Measurements from ENCODE around the gene ACSL1. TPM values are rescaled to one million over a fixed set of nuclear protein-coding genes. Genes with fewer than 3 reads are reported as not detected.

ACSL1 gene
- total and polyA plus RNA-seq, 2 experiments from 2014 or later, result 6.2 to 13.1 TPM

DNA sequence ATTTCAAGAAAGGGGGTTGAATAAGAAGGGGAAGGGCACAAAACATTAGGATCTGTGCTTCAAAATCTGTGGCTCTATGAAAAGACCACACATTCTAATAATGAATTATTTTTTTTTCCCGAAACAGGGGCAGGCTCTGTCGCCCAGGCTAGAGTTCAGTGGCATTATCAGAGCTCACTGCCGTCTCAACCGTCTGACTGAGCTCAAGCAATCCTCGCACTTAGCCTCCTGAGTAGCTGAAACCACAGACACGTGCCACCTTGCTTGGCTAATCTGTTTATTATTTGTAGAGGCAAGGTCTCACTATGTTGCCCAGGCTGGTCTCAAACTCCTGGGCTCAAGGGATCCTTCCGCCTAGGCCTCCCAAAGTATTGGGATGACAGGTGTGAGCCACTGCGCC, 33.4 kb downstream of the ACSL1 start:
- H4K20me1 ChIP-seq (replicated peaks; ENCODE audit: insufficient read depth), result no peaks in the 10 kb centered on the region
- no peak overlapping the region for H3K4me2 ChIP-seq
- peaks cover 13% of the 10 kb centered on the region for H3K4me1 ChIP-seq (ENCODE audit: insufficient read depth)
- no peak for DNase-seq (ENCODE audit: low spot score)
- no peak for TF ChIP-seq NANOG (IDR thresholded peaks at IDR 0.05; ENCODE audit: borderline replicate concordance)
- no peak for TF ChIP-seq CREB1 (CRISPR knock-in tag; IDR thresholded peaks at IDR 0.05; ENCODE audit: low read depth)
- no peak for TF ChIP-seq JUNB (IDR thresholded peaks at IDR 0.05; ENCODE audit: unreplicated experiment)
- TF ChIP-seq ZNF462 (CRISPR knock-in tag; IDR thresholded peaks at IDR 0.05), result no peak
- TF ChIP-seq STAT1 (IDR thresholded peaks at IDR 0.05; ENCODE audit: unreplicated experiment), result no peak
- no peak for TF ChIP-seq ETS1 (IDR thresholded peaks at IDR 0.05)
- TF ChIP-seq EZH2 (IDR thresholded peaks at IDR 0.05; ENCODE audit: low read depth, unreplicated experiment), result no peak
- no peak for TF ChIP-seq POLR2AphosphoS5 (IDR thresholded peaks at IDR 0.05; ENCODE audit: low read depth)
- TF ChIP-seq, protein P1, sequence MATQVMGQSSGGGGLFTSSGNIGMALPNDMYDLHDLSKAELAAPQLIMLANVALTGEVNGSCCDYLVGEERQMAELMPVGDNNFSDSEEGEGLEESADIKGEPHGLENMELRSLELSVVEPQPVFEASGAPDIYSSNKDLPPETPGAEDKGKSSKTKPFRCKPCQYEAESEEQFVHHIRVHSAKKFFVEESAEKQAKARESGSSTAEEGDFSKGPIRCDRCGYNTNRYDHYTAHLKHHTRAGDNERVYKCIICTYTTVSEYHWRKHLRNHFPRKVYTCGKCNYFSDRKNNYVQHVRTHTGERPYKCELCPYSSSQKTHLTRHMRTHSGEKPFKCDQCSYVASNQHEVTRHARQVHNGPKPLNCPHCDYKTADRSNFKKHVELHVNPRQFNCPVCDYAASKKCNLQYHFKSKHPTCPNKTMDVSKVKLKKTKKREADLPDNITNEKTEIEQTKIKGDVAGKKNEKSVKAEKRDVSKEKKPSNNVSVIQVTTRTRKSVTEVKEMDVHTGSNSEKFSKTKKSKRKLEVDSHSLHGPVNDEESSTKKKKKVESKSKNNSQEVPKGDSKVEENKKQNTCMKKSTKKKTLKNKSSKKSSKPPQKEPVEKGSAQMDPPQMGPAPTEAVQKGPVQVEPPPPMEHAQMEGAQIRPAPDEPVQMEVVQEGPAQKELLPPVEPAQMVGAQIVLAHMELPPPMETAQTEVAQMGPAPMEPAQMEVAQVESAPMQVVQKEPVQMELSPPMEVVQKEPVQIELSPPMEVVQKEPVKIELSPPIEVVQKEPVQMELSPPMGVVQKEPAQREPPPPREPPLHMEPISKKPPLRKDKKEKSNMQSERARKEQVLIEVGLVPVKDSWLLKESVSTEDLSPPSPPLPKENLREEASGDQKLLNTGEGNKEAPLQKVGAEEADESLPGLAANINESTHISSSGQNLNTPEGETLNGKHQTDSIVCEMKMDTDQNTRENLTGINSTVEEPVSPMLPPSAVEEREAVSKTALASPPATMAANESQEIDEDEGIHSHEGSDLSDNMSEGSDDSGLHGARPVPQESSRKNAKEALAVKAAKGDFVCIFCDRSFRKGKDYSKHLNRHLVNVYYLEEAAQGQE (IDR thresholded peaks at IDR 0.05; ENCODE audit: unreplicated experiment), result no peak
- no peak for TF ChIP-seq ZNF114 (CRISPR knock-in tag; IDR thresholded peaks at IDR 0.05)
- TF ChIP-seq EZH2phosphoT487 (IDR thresholded peaks at IDR 0.05; ENCODE audit: unreplicated experiment), result no peak
- TF ChIP-seq CTCF (conservative IDR thresholded peaks at IDR 0.05; ENCODE audit: low read depth in 2 of 2), result no peak
- TF ChIP-seq ZNF331 (CRISPR knock-in tag; IDR thresholded peaks at IDR 0.05; ENCODE audit: low read depth), result no peak
- H3K27ac Mint-ChIP-seq, result no peak overlapping the region
- H3K27ac ChIP-seq (ENCODE audit: low read depth), result no peak overlapping the region
- H3K9me2 ChIP-seq (ENCODE audit: insufficient read depth), result peaks cover 4% of the 10 kb centered on the region; the same call in 1 of the 2 replicates
- H2AFZ ChIP-seq, result no peak overlapping the region
- H3K4me3 ChIP-seq, result no peak overlapping the region
- H3F3A ChIP-seq (replicated peaks; ENCODE audit: low read depth), result no peaks in the 10 kb centered on the region
- peaks cover 14% of the 10 kb centered on the region for H3K4me1 Mint-ChIP-seq
- no peaks in the 10 kb centered on the region for H3K79me2 ChIP-seq (replicated peaks; ENCODE audit: insufficient read depth)
- peaks cover 3% of the 10 kb centered on the region; the same call in 1 of the 3 replicates for H3K36me3 Mint-ChIP-seq (ENCODE audit: low read depth)
- H3K36me3 ChIP-seq (ENCODE audit: insufficient read depth), result peaks cover 4% of the 10 kb centered on the region; the same call in 1 of the 2 replicates
- H3K27me3 Mint-ChIP-seq (ENCODE audit: insufficient read depth, low read depth, poor library complexity), result peaks cover 8% of the 10 kb centered on the region
- H3K4me3 Mint-ChIP-seq, result no peak overlapping the region
- H3K9me3 Mint-ChIP-seq, result 0 out of 3 replicates have a peak, but pooled peaks cover 4% of the 10 kb centered on the region
- no peak for ATAC-seq
- no peaks in the 10 kb centered on the region for H3K27me3 ChIP-seq (ENCODE audit: insufficient read depth)

All from GM23338 (cell line).